ENCODE measurements around the gene RUSC2. TPM values are rescaled to one million over a fixed set of nuclear protein-coding genes. Genes with fewer than 3 reads are reported as not detected.
"Not testable (repeated sequence)": the region's sequence is repeated elsewhere in the genome, so short reads cannot be mapped to it uniquely, and the experiment has no call there.

The RUSC2 gene
- total RNA-seq, 2 donors from 2014 or later = 4.7 to 8.6 TPM

GRCh38 chr9:35495984-35496383 is 6.1 kb downstream of the RUSC2 start:
- no peak overlapping the region for H3K4me3 ChIP-seq
- no peaks in the 10 kb centered on the region for H3K4me1 ChIP-seq
- no peaks in the 10 kb centered on the region for H3K27me3 ChIP-seq
- no peak for TF ChIP-seq CTCF (IDR thresholded peaks at IDR 0.05)
- intact Hi-C loops (cut with DNase I) = no loop called here
- H3K27ac ChIP-seq = no peak overlapping the region
- H3K9me3 ChIP-seq = no peaks in the 10 kb centered on the region
- H3K36me3 ChIP-seq = no peaks in the 10 kb centered on the region
- DNase-seq = no peak
- no peak overlapping the region for H3K9ac ChIP-seq (ENCODE audit: low read depth in 2 of 2, low read length in 2 of 2)

GRCh38 chr9:35498245-35498644 is 8.3 kb downstream of the RUSC2 start:
- H3K4me1 ChIP-seq; intact Hi-C loops (cut with DNase I); H3K4me3 ChIP-seq; H3K27ac ChIP-seq; H3K9me3 ChIP-seq; DNase-seq; H3K36me3 ChIP-seq; H3K27me3 ChIP-seq; H3K9ac ChIP-seq (ENCODE audit: low read depth in 2 of 2, low read length in 2 of 2): not testable (repeated sequence)

- Histone ChIP-seq H3K36me3 (no peaks in the 10 kb centered on the region), H3K27me3 (no peaks in the 10 kb centered on the region), H3K4me1 (no peaks in the 10 kb centered on the region), H3K27ac (no peak overlapping the region), H3K9ac (ENCODE audit: low read depth in 2 of 2, low read length in 2 of 2) (no peak overlapping the region), H3K4me3 (no peak overlapping the region), H3K9me3 (no peaks in the 10 kb centered on the region)
- no peak for TF ChIP-seq CTCF (IDR thresholded peaks at IDR 0.05)
- no peak for DNase-seq
- intact Hi-C loops (cut with DNase I) = no loop called here
These were observed 9.3 kb downstream of the RUSC2 start for GRCh38 chr9:35499029-35499700.

GRCh38 chr9:35499701-35500030 is 9.8 kb downstream of the RUSC2 start:
- no peak for TF ChIP-seq CTCF (IDR thresholded peaks at IDR 0.05)
- Histone ChIP-seq H3K36me3 (no peaks in the 10 kb centered on the region), H3K4me1 (no peaks in the 10 kb centered on the region), H3K9me3 (no peaks in the 10 kb centered on the region), H3K27ac (no peak overlapping the region), H3K9ac (ENCODE audit: low read depth in 2 of 2, low read length in 2 of 2) (no peak overlapping the region), H3K27me3 (no peaks in the 10 kb centered on the region), H3K4me3 (no peak overlapping the region)
- DNase-seq = no peak
- intact Hi-C loops (cut with DNase I) = no loop called here

GRCh38 chr9:35500130-35500748 is 10.3 kb downstream of the RUSC2 start:
- Histone ChIP-seq H3K36me3 (no peaks in the 10 kb centered on the region), H3K4me1 (no peaks in the 10 kb centered on the region), H3K27ac (no peak overlapping the region), H3K9ac (ENCODE audit: low read depth in 2 of 2, low read length in 2 of 2) (no peak overlapping the region), H3K27me3 (no peaks in the 10 kb centered on the region), H3K9me3 (no peaks in the 10 kb centered on the region), H3K4me3 (no peak overlapping the region)
- no peak for TF ChIP-seq CTCF (IDR thresholded peaks at IDR 0.05)
- intact Hi-C loops (cut with DNase I) = no loop called here
- no peak for DNase-seq

GRCh38 chr9:35501946-35502345 is 12.0 kb downstream of the RUSC2 start:
- TF ChIP-seq CTCF (IDR thresholded peaks at IDR 0.05) = no peak
- no peak overlapping the region for H3K27ac ChIP-seq
- no peaks in the 10 kb centered on the region for H3K4me1 ChIP-seq
- H3K4me3 ChIP-seq = no peak overlapping the region
- no peaks in the 10 kb centered on the region for H3K9me3 ChIP-seq
- H3K27me3 ChIP-seq = no peaks in the 10 kb centered on the region
- DNase-seq = no peak
- H3K9ac ChIP-seq (ENCODE audit: low read depth in 2 of 2, low read length in 2 of 2) = no peak overlapping the region
- H3K36me3 ChIP-seq = no peaks in the 10 kb centered on the region
- intact Hi-C loops (cut with DNase I) = no loop called here

Measured in colonic mucosa (tissue), 4 donors.